ENCODE data around the gene DCTPP1.

DCTPP1 gene

GRCh38 chr16:30437511-30438046 lies 7.7 kb upstream of the DCTPP1 start:
- no peak for TF ChIP-seq CTCF (conservative IDR thresholded peaks at IDR 0.05; ENCODE audit: low read depth, low read length)
- H3K4me3 ChIP-seq (ENCODE audit: low read depth, low read length) = no peak overlapping the region
- DNase-seq (ENCODE audit: low read depth) = no peak

GRCh38 chr16:30434852-30435251 lies 5.0 kb upstream of the DCTPP1 start:
- no peak overlapping the region for H3K4me3 ChIP-seq (ENCODE audit: low read depth, low read length)
- TF ChIP-seq CTCF (conservative IDR thresholded peaks at IDR 0.05; ENCODE audit: low read depth, low read length) = no peak
- DNase-seq (ENCODE audit: low read depth) = no peak

GRCh38 chr16:30430428-30430970 lies 669 bp upstream of the DCTPP1 start:
- TF ChIP-seq CTCF (conservative IDR thresholded peaks at IDR 0.05; ENCODE audit: low read depth, low read length) = no peak
- peak overlapping the region; percentile 88 for H3K4me3 ChIP-seq (ENCODE audit: low read depth, low read length)
- no peak for DNase-seq (ENCODE audit: low read depth)

GRCh38 chr16:30429418-30429677 lies 482 bp downstream of the DCTPP1 start:
- no peak for TF ChIP-seq CTCF (conservative IDR thresholded peaks at IDR 0.05; ENCODE audit: low read depth, low read length)
- DNase-seq (ENCODE audit: low read depth) = no peak
- H3K4me3 ChIP-seq (ENCODE audit: low read depth, low read length) = peak overlapping the region; percentile 88

- no peak for DNase-seq (ENCODE audit: low read depth)
- H3K4me3 ChIP-seq (ENCODE audit: low read depth, low read length) = no peak overlapping the region
Observed at GRCh38 chr16:30428055-30428454, 1.8 kb downstream of the DCTPP1 start.

GRCh38 chr16:30421010-30421409 lies 8.8 kb downstream of the DCTPP1 start:
- H3K4me3 ChIP-seq (ENCODE audit: low read depth, low read length) = no peak overlapping the region
- TF ChIP-seq CTCF (conservative IDR thresholded peaks at IDR 0.05; ENCODE audit: low read depth, low read length) = no peak
- no peak for DNase-seq (ENCODE audit: low read depth)

More at GRCh38 chr16:30428055-30428454, 1.8 kb downstream of the DCTPP1 start:
- no peak for TF ChIP-seq CTCF (conservative IDR thresholded peaks at IDR 0.05; ENCODE audit: low read depth, low read length)
